ENCODE data around the gene PIGZ. TPM values are rescaled to one million over a fixed set of nuclear protein-coding genes. Genes with fewer than 3 reads are reported as not detected.

Gene PIGZ
- total RNA-seq, 1 experiment from 2014 or later = 0.15 TPM

GRCh38 chr3:197001106-197001971 lies 32.7 kb upstream of the PIGZ start:
- H2BK15ac ChIP-seq (ENCODE audit: low read depth, low read length) = no peak overlapping the region
- no peak overlapping the region for H3K4me2 ChIP-seq (ENCODE audit: insufficient read depth, insufficient read length, low read length)
- H2BK20ac ChIP-seq (ENCODE audit: low read depth, low read length, poor library complexity, severe bottlenecking) = no peak overlapping the region
- H3K4me1 ChIP-seq (ENCODE audit: insufficient read depth, low read length) = 0 out of 2 replicates have a peak, but pooled peaks cover 6% of the 10 kb centered on the region
- H3K18ac ChIP-seq (ENCODE audit: insufficient read length, low read depth, low read length) = no peak overlapping the region
- H2AFZ ChIP-seq (ENCODE audit: low read length) = no peak overlapping the region
- Mint-ChIP-seq H3K36me3 (ENCODE audit: insufficient read depth in 1 of 3, low read depth in 3 of 3) (peaks cover 3 to 13% (median 6%) of the 10 kb centered on the region in 3 experiments; a peak in 5 of 7 replicates), H3K4me3 (peak overlapping the region; percentile 10 to 78), H3K9me3 (peaks cover 0 to 3% of the 10 kb centered on the region in 2 experiments; a peak in 2 of 5 replicates), H3K27ac (no peak overlapping the region), H3K27me3 (ENCODE audit: low read depth) (peaks cover 28% of the 10 kb centered on the region), H3K4me1 (peaks cover 17% of the 10 kb centered on the region in 2 experiments)
- H2AK5ac ChIP-seq (ENCODE audit: insufficient read length, low read length) = no peak overlapping the region
- no peak overlapping the region for H3K9ac ChIP-seq (ENCODE audit: extremely low read depth, insufficient read length, low read length)
- H3K27me3 ChIP-seq (ENCODE audit: insufficient read depth, low read length) = peaks cover 9% of the 10 kb centered on the region; the same call in 1 of the 2 replicates
- H3T11ph ChIP-seq (ENCODE audit: low read length) = no peak overlapping the region
- no peak overlapping the region for H3K56ac ChIP-seq (ENCODE audit: insufficient read length, low read depth, low read length)
- H3K9me3 ChIP-seq (ENCODE audit: control insufficient read depth, low read depth, low read length) = no peaks in the 10 kb centered on the region
- DNase-seq = peak; percentile 26
- no peaks in the 10 kb centered on the region for H3K79me2 ChIP-seq (ENCODE audit: insufficient read depth, low read length)
- no peak overlapping the region for H4K91ac ChIP-seq (ENCODE audit: insufficient read length, low read depth, low read length)
- no CpG with 5 or more reads among the region's 20 CpGs for WGBS (ENCODE audit: extremely low coverage, insufficient read length, low lambda C conversion rate)
- no peak overlapping the region for H2BK120ac ChIP-seq (ENCODE audit: low read depth, low read length, poor library complexity, severe bottlenecking)
- no peak overlapping the region for H3K14ac ChIP-seq (ENCODE audit: insufficient read depth, low read length)
- H4K8ac ChIP-seq (replicated peaks; ENCODE audit: insufficient read length, low read depth, low read length) = no peak overlapping the region
- H4K20me1 ChIP-seq (ENCODE audit: control insufficient read depth, insufficient read depth, insufficient read length) = no peaks in the 10 kb centered on the region
- no peak overlapping the region for H3K23ac ChIP-seq (ENCODE audit: insufficient read length, low read depth, low read length)
- no peak overlapping the region for H2BK12ac ChIP-seq (ENCODE audit: insufficient read length, low read depth, low read length)
- H3K23me2 ChIP-seq (ENCODE audit: insufficient read length, low read depth, low read length, poor library complexity, severe bottlenecking) = peaks cover 4% of the 10 kb centered on the region
- no peak overlapping the region for H2BK5ac ChIP-seq (ENCODE audit: insufficient read length, low read length)
- H3K79me1 ChIP-seq (ENCODE audit: insufficient read depth, low read depth, low read length, poor library complexity, severe bottlenecking) = no peaks in the 10 kb centered on the region
- no peak overlapping the region for H3K27ac ChIP-seq (ENCODE audit: insufficient read length, low read depth, low read length)
- no peak overlapping the region for H4K5ac ChIP-seq (ENCODE audit: insufficient read length, low read depth, low read length)
- TF ChIP-seq CTCF (conservative IDR thresholded peaks at IDR 0.05) = no peak
- H3K4ac ChIP-seq (ENCODE audit: low read depth, low read length) = no peak overlapping the region
